ENCODE measurements around the gene ACTN2.

The ACTN2 gene

DNA sequence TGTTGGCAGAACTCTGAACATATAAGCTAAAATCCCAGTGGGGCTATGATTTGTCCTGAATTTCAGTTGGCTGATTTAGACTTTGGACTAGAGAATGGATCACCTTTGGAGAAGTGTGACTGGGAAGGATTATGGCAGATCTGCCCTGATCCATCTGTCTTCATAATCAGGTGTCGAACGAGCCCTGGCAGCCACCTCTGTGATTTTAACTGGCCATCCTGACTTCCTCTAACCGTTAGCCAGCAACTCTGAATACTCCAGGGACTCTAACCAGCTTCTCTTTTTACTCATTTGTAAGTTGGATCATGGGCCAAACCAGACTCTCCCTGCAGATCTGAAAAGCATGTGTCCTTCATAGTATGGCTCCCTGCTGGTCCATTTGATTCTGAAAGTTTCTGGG is 32.0 kb downstream of the ACTN2 start:
- Histone ChIP-seq H3K9me3 (ENCODE audit: control insufficient read depth, insufficient read depth, low read depth, low read length) (no peaks in the 10 kb centered on the region), H3K9ac (ENCODE audit: low read length) (no peak overlapping the region), H3K27ac (ENCODE audit: low read depth, low read length) (no peak overlapping the region), H3K4me1 (ENCODE audit: control insufficient read depth, insufficient read depth, low read length) (no peaks in the 10 kb centered on the region), H3K4me3 (ENCODE audit: low read depth, low read length) (no peak overlapping the region), H3K36me3 (ENCODE audit: control insufficient read depth, insufficient read depth, low read length) (no peaks in the 10 kb centered on the region), H3K27me3 (ENCODE audit: control insufficient read depth, insufficient read depth, low read length) (no peaks in the 10 kb centered on the region)

DNA sequence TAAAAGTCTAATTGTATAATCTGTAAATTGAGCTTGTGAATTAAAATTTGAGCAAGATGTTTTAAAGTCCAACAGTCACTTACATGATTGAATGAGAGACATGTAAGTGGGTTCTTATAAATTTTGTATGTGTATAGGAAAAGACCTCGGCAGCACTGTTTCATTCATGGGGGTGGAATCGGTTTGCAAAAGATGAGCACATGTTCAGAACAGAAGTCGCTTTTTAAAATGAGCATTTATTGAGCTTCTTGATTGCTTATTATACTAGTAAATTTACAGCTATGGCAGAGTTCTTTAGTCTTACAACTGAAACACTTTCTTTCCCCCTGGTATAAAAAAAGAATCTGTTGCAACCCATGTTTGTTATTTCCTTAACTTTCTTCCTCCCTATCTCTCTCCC is 33.9 kb downstream of the ACTN2 start:
- no peaks in the 10 kb centered on the region for H3K27me3 ChIP-seq (ENCODE audit: control insufficient read depth, insufficient read depth, low read length)
- H3K9ac ChIP-seq (ENCODE audit: low read length): no peak overlapping the region
- H3K9me3 ChIP-seq (ENCODE audit: control insufficient read depth, insufficient read depth, low read depth, low read length): no peaks in the 10 kb centered on the region
- H3K4me1 ChIP-seq (ENCODE audit: control insufficient read depth, insufficient read depth, low read length): no peaks in the 10 kb centered on the region
- H3K4me3 ChIP-seq (ENCODE audit: low read depth, low read length): no peak overlapping the region
- no peak overlapping the region for H3K27ac ChIP-seq (ENCODE audit: low read depth, low read length)
- H3K36me3 ChIP-seq (ENCODE audit: control insufficient read depth, insufficient read depth, low read length): no peaks in the 10 kb centered on the region

- Histone ChIP-seq H3K4me3 (ENCODE audit: low read depth, low read length) (no peak overlapping the region), H3K27ac (ENCODE audit: low read depth, low read length) (no peak overlapping the region), H3K9me3 (ENCODE audit: control insufficient read depth, insufficient read depth, low read depth, low read length) (no peaks in the 10 kb centered on the region), H3K4me1 (ENCODE audit: control insufficient read depth, insufficient read depth, low read length) (no peaks in the 10 kb centered on the region), H3K9ac (ENCODE audit: low read length) (no peak overlapping the region), H3K27me3 (ENCODE audit: control insufficient read depth, insufficient read depth, low read length) (no peaks in the 10 kb centered on the region), H3K36me3 (ENCODE audit: control insufficient read depth, insufficient read depth, low read length) (no peaks in the 10 kb centered on the region)
Observed at GRCh38 chr1:236720611-236721010, 34.3 kb downstream of the ACTN2 start.

- H3K9ac ChIP-seq (ENCODE audit: low read length): no peak overlapping the region
- H3K4me3 ChIP-seq (ENCODE audit: low read depth, low read length): no peak overlapping the region
- H3K27me3 ChIP-seq (ENCODE audit: control insufficient read depth, insufficient read depth, low read length): no peaks in the 10 kb centered on the region
- no peaks in the 10 kb centered on the region for H3K36me3 ChIP-seq (ENCODE audit: control insufficient read depth, insufficient read depth, low read length)
- H3K9me3 ChIP-seq (ENCODE audit: control insufficient read depth, insufficient read depth, low read depth, low read length): no peaks in the 10 kb centered on the region
- H3K4me1 ChIP-seq (ENCODE audit: control insufficient read depth, insufficient read depth, low read length): no peaks in the 10 kb centered on the region
- H3K27ac ChIP-seq (ENCODE audit: low read depth, low read length): no peak overlapping the region
Observed at GRCh38 chr1:236724049-236724448, 37.8 kb downstream of the ACTN2 start.

GRCh38 chr1:236724506-236724905 is 38.2 kb downstream of the ACTN2 start:
- H3K4me3 ChIP-seq (ENCODE audit: low read depth, low read length): no peak overlapping the region
- no peaks in the 10 kb centered on the region for H3K9me3 ChIP-seq (ENCODE audit: control insufficient read depth, insufficient read depth, low read depth, low read length)
- H3K36me3 ChIP-seq (ENCODE audit: control insufficient read depth, insufficient read depth, low read length): no peaks in the 10 kb centered on the region
- H3K27me3 ChIP-seq (ENCODE audit: control insufficient read depth, insufficient read depth, low read length): no peaks in the 10 kb centered on the region
- H3K27ac ChIP-seq (ENCODE audit: low read depth, low read length): no peak overlapping the region
- H3K4me1 ChIP-seq (ENCODE audit: control insufficient read depth, insufficient read depth, low read length): no peaks in the 10 kb centered on the region
- no peak overlapping the region for H3K9ac ChIP-seq (ENCODE audit: low read length)

DNA sequence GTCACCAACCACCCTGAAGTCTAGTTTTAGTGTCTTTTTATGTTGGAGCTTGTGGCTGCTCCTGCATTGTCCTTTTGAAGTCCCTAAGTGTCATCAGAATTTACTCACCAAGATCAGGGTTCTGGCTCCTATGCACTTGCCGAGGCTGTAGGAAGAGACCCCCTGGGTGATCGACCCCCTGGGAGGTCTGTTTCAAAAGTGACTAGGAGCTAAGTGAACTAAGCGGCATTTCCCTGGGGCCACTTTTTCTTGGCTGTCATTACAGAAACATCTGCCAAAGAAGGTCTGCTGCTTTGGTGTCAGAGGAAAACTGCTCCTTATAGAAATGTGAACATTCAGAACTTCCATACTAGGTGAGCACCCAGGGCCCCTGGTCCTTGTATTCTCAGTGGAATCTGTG is 39.4 kb downstream of the ACTN2 start:
- no peaks in the 10 kb centered on the region for H3K9me3 ChIP-seq (ENCODE audit: control insufficient read depth, insufficient read depth, low read depth, low read length)
- no peak overlapping the region for H3K4me3 ChIP-seq (ENCODE audit: low read depth, low read length)
- H3K9ac ChIP-seq (ENCODE audit: low read length): no peak overlapping the region
- H3K36me3 ChIP-seq (ENCODE audit: control insufficient read depth, insufficient read depth, low read length): no peaks in the 10 kb centered on the region
- no peak overlapping the region for H3K27ac ChIP-seq (ENCODE audit: low read depth, low read length)
- H3K4me1 ChIP-seq (ENCODE audit: control insufficient read depth, insufficient read depth, low read length): no peaks in the 10 kb centered on the region
- H3K27me3 ChIP-seq (ENCODE audit: control insufficient read depth, insufficient read depth, low read length): no peaks in the 10 kb centered on the region

- H3K4me3 ChIP-seq (ENCODE audit: low read depth, low read length): no peak overlapping the region
- no peaks in the 10 kb centered on the region for H3K4me1 ChIP-seq (ENCODE audit: control insufficient read depth, insufficient read depth, low read length)
- no peaks in the 10 kb centered on the region for H3K36me3 ChIP-seq (ENCODE audit: control insufficient read depth, insufficient read depth, low read length)
- no peak overlapping the region for H3K27ac ChIP-seq (ENCODE audit: low read depth, low read length)
- H3K27me3 ChIP-seq (ENCODE audit: control insufficient read depth, insufficient read depth, low read length): no peaks in the 10 kb centered on the region
- H3K9me3 ChIP-seq (ENCODE audit: control insufficient read depth, insufficient read depth, low read depth, low read length): no peaks in the 10 kb centered on the region
- H3K9ac ChIP-seq (ENCODE audit: low read length): no peak overlapping the region
Observed at GRCh38 chr1:236727521-236727920, 41.2 kb downstream of the ACTN2 start.

GRCh38 chr1:236728752-236729151 is 42.5 kb downstream of the ACTN2 start:
- H3K36me3 ChIP-seq (ENCODE audit: control insufficient read depth, insufficient read depth, low read length): no peaks in the 10 kb centered on the region
- H3K9ac ChIP-seq (ENCODE audit: low read length): no peak overlapping the region
- H3K27ac ChIP-seq (ENCODE audit: low read depth, low read length): no peak overlapping the region
- H3K27me3 ChIP-seq (ENCODE audit: control insufficient read depth, insufficient read depth, low read length): no peaks in the 10 kb centered on the region
- no peaks in the 10 kb centered on the region for H3K9me3 ChIP-seq (ENCODE audit: control insufficient read depth, insufficient read depth, low read depth, low read length)
- H3K4me3 ChIP-seq (ENCODE audit: low read depth, low read length): no peak overlapping the region
- H3K4me1 ChIP-seq (ENCODE audit: control insufficient read depth, insufficient read depth, low read length): no peaks in the 10 kb centered on the region

GRCh38 chr1:236733653-236734052 is 47.4 kb downstream of the ACTN2 start:
- Histone ChIP-seq H3K27ac (ENCODE audit: low read depth, low read length) (no peak overlapping the region), H3K4me1 (ENCODE audit: control insufficient read depth, insufficient read depth, low read length) (peaks cover 7% of the 10 kb centered on the region), H3K4me3 (ENCODE audit: low read depth, low read length) (no peak overlapping the region), H3K9me3 (ENCODE audit: control insufficient read depth, insufficient read depth, low read depth, low read length) (no peaks in the 10 kb centered on the region), H3K27me3 (ENCODE audit: control insufficient read depth, insufficient read depth, low read length) (no peaks in the 10 kb centered on the region), H3K9ac (ENCODE audit: low read length) (no peak overlapping the region), H3K36me3 (ENCODE audit: control insufficient read depth, insufficient read depth, low read length) (no peaks in the 10 kb centered on the region)

DNA sequence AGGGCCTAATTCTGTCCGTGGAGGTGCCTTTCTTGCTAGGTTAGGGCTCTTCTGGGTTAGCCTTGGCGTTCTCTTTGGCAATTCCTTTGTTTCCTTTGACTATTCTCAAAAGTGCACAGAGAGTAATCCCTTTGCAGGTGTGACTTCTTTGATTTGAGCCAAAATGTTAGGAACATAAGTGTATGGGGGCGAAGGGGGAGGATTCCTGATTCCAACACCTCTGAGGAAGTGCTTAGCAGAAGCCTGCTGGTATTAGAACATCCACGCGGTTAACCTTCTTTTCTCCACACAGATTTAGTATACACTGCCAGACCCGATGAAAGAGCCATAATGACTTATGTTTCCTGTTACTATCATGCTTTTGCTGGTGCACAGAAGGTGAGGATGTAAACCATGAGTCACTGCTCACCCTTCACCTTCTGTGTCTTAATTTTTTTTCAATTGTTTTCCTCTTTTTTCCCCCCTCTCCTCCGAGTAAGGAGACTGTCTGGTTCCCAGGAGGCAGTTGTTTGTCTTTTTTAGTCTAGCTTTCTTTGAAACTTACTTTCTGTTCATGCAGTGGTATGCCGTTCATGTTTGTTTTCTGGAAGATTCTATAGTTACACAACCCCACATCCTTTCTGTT is 48.0 kb downstream of the ACTN2 start:
- H3K27ac ChIP-seq (ENCODE audit: low read depth, low read length): no peak overlapping the region
- H3K36me3 ChIP-seq (ENCODE audit: control insufficient read depth, insufficient read depth, low read length): no peaks in the 10 kb centered on the region
- peaks cover 7% of the 10 kb centered on the region for H3K4me1 ChIP-seq (ENCODE audit: control insufficient read depth, insufficient read depth, low read length)
- no peaks in the 10 kb centered on the region for H3K9me3 ChIP-seq (ENCODE audit: control insufficient read depth, insufficient read depth, low read depth, low read length)
- no peak overlapping the region for H3K4me3 ChIP-seq (ENCODE audit: low read depth, low read length)
- no peak overlapping the region for H3K9ac ChIP-seq (ENCODE audit: low read length)
- H3K27me3 ChIP-seq (ENCODE audit: control insufficient read depth, insufficient read depth, low read length): no peaks in the 10 kb centered on the region

DNA sequence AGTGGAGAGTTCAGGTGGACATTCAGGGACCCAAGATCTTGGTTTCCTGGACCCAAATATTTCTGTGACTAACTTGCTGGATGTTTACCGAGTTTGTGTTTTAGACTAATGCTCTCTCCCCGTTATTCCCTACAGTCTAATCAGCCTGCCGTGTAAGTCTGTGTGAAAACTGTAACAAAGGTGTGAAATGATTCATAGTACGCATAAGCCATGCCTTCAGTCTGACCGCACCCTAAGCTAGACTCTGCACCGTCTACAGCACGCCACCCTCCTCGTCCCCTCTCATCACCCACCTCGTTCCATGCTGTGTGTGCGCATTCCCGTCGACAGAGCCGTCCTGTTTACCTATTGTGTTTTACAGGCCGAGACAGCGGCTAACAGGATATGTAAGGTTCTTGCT is 50.5 kb downstream of the ACTN2 start:
- peaks cover 10% of the 10 kb centered on the region for H3K4me1 ChIP-seq (ENCODE audit: control insufficient read depth, insufficient read depth, low read length)
- H3K27me3 ChIP-seq (ENCODE audit: control insufficient read depth, insufficient read depth, low read length): no peaks in the 10 kb centered on the region
- H3K4me3 ChIP-seq (ENCODE audit: low read depth, low read length): no peak overlapping the region
- H3K9me3 ChIP-seq (ENCODE audit: control insufficient read depth, insufficient read depth, low read depth, low read length): no peaks in the 10 kb centered on the region
- H3K27ac ChIP-seq (ENCODE audit: low read depth, low read length): no peak overlapping the region
- H3K9ac ChIP-seq (ENCODE audit: low read length): no peak overlapping the region
- no peaks in the 10 kb centered on the region for H3K36me3 ChIP-seq (ENCODE audit: control insufficient read depth, insufficient read depth, low read length)

- no peak overlapping the region for H3K9ac ChIP-seq (ENCODE audit: low read length)
- H3K27ac ChIP-seq (ENCODE audit: low read depth, low read length): no peak overlapping the region
Observed at GRCh38 chr1:236741753-236742152, 55.5 kb downstream of the ACTN2 start.

More at GRCh38 chr1:236741753-236742152, 55.5 kb downstream of the ACTN2 start:
- Histone ChIP-seq H3K4me1 (ENCODE audit: control insufficient read depth, insufficient read depth, low read length) (peaks cover 12% of the 10 kb centered on the region), H3K4me3 (ENCODE audit: low read depth, low read length) (no peak overlapping the region), H3K27me3 (ENCODE audit: control insufficient read depth, insufficient read depth, low read length) (no peaks in the 10 kb centered on the region), H3K9me3 (ENCODE audit: control insufficient read depth, insufficient read depth, low read depth, low read length) (no peaks in the 10 kb centered on the region), H3K36me3 (ENCODE audit: control insufficient read depth, insufficient read depth, low read length) (no peaks in the 10 kb centered on the region)
